GM18507 (cell line): ENCODE results near the gene IFTAP.
"Not testable (repeated sequence)": the region's sequence is repeated elsewhere in the genome, so short reads cannot be mapped to it uniquely, and the experiment has no call there.

ENCODE experiments used
- DNase-seq: peaks from one replicate; pipeline ENCODE4 v3.0.0; 2011; ENCODE audit warnings: low read depth; ENCODE audit not compliant: insufficient read length; ENCODE audit errors: extremely low spot score
- FAIRE-seq: peaks from 2 replicates; lab custom pipeline; 2011; peaks lifted over from hg19 to GRCh38; lab: Jason Lieb, UNC

The IFTAP gene, protein sequence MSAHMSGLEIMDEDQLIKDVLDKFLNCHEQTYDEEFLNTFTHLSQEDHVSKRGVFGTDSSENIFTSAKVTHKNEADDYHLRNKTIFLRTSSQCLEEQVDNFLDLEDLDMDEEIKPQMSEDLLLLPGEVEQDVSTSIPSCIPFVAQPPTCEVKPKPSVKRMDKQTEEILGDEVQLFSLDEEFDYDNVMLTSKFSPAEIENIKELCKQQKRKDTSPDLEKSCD

DNA sequence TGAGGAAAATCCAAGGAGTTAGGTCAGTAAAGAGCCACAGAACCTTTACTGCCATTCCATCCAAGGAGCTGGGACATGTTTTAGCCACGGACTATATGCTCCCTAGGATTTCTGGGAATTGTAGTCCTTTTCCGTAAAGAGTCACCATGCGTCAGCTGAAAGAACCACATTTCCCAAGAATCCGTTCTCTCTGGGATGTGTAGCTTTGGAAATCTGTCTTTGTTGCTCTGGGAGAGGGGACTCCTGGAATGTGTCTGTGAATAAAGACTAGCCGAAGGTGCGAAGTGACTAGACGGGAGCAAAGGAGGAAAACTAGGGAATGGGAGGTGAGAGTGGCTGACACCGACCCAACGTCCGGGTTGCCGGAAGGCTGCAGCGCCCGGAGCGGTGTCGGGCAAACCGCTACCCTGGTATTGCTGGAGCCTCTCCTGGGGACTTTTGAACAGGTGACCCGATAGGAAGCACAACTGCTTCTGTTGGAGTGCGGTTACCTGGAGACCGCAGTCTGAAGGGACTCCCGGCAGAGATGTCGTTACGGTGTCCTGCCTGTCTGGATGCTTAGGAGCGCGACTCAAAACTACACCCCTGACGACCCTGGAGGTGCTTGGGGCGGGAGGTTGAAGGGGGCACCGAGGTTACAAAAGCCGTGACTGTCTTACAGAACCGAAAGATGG, at the start of gene IFTAP:
IFTAP (plus strand) TSS at position 187 of the 674 bp plus-strand sequence. CDS start 15,602 bp downstream, outside the sequence.
- FAIRE-seq (no peak), DNase-seq (no peak)

DNA sequence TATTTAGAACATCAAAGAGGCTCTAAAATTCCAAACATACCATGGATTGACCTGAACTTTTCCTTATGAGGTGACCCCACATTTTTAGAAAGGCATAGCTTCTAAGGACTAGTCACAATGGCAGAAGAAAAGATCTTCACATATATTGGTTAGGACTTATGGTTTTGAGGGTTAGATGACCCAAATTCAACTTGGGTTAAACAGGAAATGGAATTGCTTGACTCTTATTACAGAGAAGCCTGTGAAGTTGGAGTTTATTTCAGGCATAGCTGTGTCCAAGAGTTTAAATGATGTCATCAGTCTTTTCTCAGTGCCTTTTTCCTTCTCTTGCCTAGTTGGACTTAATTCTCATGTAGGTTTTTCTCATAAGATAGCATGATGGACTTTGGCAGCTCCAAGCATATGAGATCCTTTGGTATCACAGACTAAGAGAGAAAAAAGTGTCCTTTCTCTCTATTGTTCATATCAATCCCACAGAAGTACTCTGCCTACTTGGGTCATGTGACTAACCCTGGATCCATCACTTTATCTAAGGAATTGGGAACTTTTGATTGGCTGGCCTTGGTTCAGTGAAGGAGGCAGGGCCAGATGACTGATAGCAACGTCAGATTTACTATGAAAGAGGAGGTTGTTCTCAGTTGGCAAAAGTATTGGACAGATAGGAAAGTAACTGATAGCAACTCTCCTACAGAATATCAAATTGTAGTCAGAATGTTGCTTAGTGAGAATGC, 43.8 kb upstream of the IFTAP start:
- FAIRE-seq (no peak), DNase-seq (no peak)

DNA sequence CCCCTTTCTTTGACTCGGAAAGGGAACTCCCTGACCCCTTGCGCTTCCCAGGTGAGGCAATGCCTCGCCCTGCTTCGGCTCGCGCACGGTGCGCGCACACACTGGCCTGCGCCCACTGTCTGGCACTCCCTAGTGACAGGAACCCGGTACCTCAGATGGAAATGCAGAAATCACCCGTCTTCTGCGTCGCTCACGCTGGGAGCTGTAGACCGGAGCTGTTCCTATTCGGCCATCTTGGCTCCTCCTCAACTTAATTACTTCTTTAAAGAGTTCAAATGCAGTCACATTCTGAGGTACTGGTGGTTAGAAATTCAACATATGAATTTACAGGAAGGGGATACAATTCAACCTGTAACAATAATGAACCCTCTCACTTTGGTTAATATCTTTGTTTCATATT, 36.9 kb upstream of the IFTAP start:
- not testable (repeated sequence) for FAIRE-seq

DNA sequence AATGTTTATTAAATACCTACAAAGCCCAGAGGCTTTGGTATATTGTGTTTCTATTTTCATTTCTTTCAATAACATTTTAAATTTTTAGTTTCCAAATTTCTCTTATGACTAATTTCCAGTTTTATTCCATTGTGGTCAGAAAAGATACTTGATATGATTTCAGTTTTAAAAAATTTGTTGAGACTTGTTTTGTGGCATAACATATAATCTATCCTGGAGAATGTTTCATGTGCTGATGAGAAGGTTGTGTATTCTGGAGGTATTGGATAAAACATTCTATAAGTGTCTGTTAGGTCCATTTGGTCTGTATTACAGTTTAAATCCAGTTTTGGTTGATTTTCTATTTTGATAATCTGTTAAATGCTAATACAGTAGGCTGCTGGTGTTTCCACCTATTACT, 36.3 kb upstream of the IFTAP start:
- DNase-seq (no peak), FAIRE-seq (no peak)

More for the DNA sequence above, 36.9 kb upstream of the IFTAP start:
- DNase-seq, result not testable (repeated sequence)

DNA sequence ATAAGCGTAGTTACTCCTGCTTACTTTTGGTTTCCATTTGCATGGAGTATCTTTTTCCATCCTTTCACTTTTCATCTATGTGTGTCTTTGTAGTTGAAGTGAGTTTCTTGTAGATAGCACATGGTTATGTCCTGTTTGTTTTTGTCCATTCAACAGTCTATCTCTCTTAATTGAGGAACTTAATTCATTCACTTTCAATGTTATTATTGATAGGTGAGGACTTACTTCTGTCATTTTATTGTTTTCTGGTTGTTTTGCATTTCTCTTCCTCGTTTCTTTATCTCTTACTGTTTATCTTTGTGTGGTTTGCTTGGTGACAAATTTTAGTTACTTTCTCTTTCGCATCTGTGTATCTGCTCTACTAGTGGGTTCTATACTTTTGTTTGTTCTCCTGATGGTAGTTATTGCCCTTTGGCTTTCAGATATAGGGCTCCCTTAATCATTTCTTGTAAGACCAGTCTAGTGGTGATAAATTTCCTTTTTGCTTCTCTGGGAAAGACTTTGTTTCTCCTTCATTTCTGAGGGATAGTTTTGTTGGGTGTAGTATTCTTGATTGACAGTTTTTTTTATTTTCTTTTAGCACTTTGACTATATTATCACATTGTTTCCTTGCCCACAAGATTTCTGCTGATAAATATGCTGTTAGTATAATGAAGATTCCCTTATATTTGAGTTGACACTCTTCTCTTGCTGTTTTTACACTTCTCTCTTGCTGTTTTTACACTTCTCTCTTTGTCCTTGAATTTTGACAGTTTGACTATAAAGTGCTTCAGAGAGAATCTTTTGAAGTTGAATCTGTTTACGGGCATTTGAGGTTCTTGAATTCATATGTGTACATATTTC, 35.5 kb upstream of the IFTAP start:
- FAIRE-seq (peak; percentile 5), DNase-seq (no peak)

DNA sequence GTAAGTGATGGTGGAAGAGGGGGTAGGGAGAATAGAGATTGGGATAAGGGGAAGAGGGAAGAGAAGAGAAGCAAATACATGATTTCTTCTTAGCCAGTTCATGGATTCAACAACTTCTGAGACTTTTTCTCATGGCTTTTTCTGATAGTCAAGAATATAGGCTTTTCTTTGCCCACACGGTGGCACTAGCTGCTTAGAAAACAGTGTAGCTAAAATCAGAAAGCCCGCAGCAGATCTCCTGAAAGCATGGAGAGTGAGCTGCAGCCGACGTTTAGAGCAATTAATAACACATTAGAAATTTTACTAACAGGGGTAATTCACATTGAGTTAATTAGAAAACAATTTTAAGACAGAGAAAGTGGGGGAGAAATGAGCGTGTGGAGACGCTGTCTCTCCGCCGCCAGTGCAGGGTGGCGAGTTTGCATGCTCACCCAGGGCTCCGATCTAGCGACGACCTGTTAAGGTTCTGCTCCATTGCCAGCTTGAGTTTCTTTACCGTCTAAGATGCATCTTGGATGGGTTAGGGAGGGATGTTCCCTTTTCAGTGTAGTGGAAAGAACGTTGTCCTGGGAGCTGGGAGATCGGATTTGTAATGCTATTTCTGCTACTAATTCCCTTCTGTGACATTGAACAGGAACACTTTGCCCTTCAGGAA, 29.8 kb upstream of the IFTAP start:
- no peak for DNase-seq
- FAIRE-seq, result peak; percentile 75

DNA sequence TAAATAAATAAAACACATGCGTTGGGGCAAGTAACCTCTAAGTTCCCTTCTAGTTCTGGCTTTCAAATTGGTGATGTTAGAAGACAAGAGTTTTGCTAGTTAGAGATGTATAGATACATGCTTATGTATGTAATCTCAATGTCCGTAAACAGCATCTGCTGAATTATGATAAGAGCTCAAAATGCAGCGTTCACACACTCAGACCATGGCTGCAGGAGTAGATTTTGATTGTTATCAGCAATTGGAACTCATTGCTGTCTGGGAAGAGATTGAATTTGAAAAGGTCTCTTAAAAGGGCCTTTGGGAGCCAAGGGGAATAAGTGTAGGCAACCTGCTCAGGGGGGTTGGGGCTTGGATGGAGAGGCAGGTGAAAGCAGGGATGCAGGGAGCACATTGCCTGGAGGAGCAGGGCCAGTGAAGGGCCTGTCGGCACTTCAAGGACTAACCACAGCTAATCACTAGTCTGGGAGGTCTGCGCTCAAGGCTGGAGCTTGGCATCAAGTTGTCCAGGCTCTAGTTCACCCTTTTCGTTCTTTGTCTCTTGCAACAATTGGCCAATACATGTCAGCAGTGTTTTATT, 29.2 kb upstream of the IFTAP start:
- FAIRE-seq (no peak), DNase-seq (no peak)

DNA sequence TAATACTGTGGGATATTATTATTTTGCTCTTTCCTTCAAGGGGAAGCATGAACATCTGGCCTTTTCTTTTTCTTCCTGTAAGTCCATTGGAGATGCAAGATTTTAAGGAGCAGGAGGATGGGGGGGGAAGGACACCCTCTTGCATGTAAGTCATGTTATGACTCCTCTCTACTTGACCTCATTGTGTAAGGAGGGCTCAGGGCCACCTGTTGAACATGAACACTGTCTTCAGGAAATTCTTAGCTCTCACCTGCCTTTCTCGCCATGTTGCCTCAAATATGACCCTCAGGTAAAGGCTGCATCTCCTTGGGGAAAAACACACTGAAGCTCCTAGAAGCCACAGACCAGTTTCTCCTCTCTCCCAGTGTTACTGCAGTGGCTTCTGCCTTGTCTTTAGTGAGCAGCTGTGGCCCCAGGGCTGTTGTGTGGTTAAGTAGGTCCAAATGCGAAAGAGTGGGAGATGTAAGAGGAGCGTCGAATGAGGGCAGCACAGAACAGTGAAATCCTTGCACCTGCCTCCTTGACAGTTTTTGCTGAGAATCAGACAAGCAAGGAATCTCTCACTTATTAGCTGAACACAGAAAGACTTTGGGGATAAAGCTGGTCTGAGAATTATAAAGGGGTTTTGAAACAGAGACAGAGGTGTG, 27.8 kb upstream of the IFTAP start:
- DNase-seq, result no peak
- no peak for FAIRE-seq

DNA sequence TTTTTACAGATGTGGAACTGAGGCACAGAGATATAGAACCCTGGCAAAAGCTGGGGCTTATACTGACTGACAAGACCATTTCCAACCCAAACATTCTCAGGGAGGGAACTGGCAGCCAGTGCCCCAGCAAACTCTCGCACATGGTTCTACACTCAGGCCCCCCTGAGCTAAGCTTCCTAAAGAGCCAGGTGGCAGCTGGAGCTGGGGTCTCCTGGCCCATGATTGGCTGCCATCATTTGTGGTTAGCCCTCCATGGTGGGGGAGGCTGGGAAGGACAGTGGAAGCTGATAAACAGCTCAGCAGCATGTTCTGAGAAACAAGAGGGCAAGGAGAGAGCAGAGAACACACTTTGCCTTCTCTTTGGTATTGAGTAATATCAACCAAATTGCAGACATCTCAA, 26.6 kb upstream of the IFTAP start, which contains the start of gene RAG1:
RAG1 (plus strand) TSS at position 314 of the 400 bp plus-strand sequence. CDS start 5,298 bp downstream, outside the sequence.
- FAIRE-seq (no peak), DNase-seq (no peak)

DNA sequence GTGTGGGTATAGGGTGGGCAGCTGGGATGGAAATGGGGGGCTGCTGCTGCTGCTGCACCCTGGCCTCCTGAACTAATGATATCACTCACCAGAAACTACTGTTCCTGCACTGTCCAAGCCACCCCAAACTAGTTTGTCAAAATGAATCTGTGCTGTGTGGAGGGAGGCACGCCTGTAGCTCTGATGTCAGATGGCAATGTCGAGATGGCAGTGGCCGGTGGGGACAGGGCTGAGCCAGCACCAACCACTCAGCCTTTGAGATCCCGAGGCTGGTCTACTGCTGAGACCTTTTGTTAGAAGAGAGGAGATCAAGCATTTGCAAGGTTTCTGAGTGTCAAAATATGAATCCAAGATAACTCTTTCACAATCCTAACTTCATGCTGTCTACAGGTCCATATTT, 25.2 kb upstream of the IFTAP start:
- no peak for FAIRE-seq
- DNase-seq, result no peak

DNA sequence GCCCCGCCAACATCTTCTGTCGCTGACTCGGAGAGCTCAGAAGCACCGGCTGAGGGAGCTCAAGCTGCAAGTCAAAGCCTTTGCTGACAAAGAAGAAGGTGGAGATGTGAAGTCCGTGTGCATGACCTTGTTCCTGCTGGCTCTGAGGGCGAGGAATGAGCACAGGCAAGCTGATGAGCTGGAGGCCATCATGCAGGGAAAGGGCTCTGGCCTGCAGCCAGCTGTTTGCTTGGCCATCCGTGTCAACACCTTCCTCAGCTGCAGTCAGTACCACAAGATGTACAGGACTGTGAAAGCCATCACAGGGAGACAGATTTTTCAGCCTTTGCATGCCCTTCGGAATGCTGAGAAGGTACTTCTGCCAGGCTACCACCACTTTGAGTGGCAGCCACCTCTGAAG, 19.8 kb upstream of the IFTAP start:
- DNase-seq (no peak), FAIRE-seq (no peak)

DNA sequence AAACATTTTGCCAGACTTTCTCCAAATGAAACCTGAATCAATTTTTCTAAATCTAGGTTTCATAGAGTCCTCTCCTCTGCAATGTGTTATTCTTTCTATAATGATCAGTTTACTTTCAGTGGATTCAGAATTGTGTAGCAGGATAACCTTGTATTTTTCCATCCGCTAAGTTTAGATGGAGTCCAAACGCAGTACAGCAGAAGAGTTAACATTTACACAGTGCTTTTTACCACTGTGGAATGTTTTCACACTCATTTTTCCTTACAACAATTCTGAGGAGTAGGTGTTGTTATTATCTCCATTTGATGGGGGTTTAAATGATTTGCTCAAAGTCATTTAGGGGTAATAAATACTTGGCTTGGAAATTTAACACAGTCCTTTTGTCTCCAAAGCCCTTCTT, 16.9 kb upstream of the IFTAP start:
- DNase-seq (no peak), FAIRE-seq (no peak)

DNA sequence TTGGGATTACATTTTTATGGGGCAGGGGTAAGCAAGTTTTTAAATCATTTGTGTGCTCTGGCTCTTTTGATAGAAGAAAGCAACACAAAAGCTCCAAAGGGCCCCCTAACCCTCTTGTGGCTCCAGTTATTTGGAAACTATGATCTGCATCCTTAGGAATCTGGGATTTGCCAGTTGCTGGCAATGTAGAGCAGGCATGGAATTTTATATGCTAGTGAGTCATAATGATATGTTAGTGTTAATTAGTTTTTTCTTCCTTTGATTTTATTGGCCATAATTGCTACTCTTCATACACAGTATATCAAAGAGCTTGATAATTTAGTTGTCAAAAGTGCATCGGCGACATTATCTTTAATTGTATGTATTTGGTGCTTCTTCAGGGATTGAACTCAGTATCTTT, 16.4 kb upstream of the IFTAP start:
- FAIRE-seq (no peak), DNase-seq (no peak)

DNA sequence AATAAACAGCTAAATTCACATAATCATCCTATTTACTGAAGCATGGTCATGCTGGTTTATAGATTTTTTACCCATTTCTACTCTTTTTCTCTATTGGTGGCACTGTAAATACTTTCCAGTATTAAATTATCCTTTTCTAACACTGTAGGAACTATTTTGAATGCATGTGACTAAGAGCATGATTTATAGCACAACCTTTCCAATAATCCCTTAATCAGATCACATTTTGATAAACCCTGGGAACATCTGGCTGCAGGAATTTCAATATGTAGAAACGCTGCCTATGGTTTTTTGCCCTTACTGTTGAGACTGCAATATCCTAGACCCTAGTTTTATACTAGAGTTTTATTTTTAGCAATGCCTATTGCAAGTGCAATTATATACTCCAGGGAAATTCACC, 15.8 kb upstream of the IFTAP start:
- FAIRE-seq (no peak), DNase-seq (no peak)

DNA sequence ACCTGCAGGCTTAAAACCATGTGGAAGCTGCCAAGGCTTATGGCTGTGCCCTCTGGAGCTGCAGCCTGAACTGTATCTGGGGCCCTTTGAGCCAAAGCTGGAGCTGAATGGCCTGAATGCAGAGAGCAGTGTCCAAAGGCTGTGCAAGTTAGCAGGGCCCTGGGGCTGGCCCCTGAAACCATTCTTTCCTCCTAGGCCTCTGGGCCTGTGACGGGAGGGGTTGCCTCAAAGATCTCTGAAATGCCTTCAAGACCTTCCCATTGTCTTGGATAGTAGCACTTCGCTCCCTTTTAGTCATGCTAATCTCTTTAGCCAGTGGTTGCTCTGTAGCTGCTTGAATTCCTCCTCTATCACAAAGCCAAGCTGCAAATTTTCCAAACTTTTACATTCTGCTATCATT, 12.8 kb upstream of the IFTAP start:
- no peak for FAIRE-seq
- DNase-seq, result no peak

DNA sequence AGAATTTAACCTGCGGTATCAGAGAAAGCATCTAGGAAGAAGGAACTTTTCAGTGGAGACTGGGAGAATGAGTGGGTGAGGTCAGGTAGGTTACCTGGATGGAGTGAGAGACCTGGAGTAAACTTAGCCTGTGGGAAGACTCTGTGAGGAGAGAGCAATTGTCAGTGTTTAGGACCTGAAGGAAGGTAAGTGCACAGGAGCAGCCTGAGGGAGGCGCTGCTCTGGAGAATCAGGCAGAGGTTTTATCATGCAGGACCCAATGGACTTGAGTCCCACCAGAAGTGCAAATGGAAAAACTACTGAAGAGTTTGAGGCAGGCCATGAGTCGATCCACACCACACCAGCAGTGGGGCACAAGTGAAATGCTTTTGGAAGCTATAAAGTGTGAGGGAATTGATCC, 10.6 kb upstream of the IFTAP start:
- DNase-seq (no peak), FAIRE-seq (no peak)

DNA sequence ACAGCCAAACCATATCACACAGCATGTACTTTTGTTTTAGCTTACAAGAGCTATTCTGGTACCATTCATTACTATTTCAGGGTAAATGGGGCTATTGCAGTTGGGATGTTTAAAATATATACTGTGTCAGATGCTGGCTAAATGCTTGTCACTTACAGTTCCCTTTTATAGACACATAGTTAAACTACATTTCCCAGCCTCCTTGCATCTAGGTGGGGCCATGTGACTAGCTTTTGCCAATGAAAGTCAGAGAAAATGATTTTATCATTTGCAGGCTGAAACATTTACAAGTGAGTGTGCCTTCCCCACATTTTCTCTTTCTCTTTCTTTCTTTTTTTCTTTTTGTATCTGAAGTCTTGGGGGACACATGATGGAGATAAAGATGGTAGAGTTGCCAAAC, 7.8 kb upstream of the IFTAP start:
- DNase-seq, result no peak
- FAIRE-seq, result no peak

DNA sequence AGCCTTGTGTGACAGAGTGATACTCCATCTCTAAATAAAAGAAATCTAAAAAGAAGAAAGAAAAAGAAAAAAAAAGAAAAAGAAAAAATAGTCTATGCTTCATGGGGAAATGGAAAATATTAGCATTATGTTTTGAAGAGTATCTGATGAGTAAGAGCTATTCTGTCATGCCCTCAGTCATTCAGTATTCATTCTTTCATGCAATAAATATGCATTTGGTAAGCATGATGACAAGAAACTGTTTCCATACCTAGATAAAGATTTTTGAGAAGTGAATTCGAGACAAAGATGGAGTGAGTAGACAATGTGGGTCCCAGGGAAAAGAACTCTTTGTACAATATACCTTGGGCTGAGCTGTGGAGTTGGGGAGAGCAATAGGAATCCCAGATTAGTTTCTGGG, 6.2 kb upstream of the IFTAP start:
- FAIRE-seq (no peak), DNase-seq (no peak)

DNA sequence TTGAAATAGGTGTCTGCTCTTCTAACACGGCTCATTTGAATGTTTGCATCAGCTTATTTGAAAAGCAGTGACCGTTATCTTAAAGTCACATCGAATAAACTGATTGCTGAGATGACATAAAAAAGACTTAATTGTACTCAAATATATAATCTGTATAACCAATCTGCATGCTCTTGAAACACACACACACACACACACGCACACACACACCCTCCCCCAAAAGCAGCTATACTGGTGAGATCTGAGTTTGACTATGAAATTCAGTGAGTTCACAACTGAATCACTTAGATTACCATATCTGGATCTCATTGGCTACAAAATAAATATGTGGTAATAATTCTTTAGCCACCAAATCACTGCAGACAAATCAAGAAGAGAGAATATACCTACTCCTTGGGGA, 3.8 kb upstream of the IFTAP start:
- FAIRE-seq (no peak), DNase-seq (no peak)
